Measurements from ENCODE around the gene SLC47A2. TPM values are rescaled to one million over a fixed set of nuclear protein-coding genes. Genes with fewer than 3 reads are reported as not detected.

The SLC47A2 gene
- total and polyA plus RNA-seq, 12 donors = 0.21 TPM; not detected in 11

DNA sequence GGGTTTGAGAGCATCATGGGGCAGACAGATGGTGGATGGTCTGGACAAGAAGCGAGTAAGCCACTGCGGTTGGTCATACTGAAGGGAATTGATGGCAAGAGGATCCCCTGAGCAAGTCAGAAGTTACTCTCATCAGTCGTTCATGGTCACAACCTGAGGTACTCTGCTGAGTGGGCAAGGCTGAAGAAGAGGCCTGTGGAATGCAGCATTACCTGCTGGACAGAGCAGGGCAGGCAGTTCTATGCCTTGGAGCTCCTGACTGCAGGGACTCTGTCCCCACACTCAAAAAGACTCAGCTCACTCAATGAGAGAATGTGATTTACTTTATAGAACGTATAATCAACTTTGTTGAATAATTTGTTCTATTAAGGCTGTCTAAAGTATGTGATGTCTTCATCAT, 39.5 kb downstream of the SLC47A2 start:
- Histone ChIP-seq H3K4me3 (no peak overlapping the region), H3K36me3 (peaks cover 0 to 83% (median 13%) of the 10 kb centered on the region in 9 donors), H3K4me1 (peaks cover 2 to 23% (median 10%) of the 10 kb centered on the region in 9 donors), H3K27ac (no peak overlapping the region), H3K27me3 (no peaks in the 10 kb centered on the region), H3K9me3 (no peaks in the 10 kb centered on the region)
- 93 to 96% methylated on average over 4 of the region's 4 CpGs for WGBS, 2 donors
- no peak for ATAC-seq
- intact Hi-C loops (cut with DNase I) = no loop called here
- TF ChIP-seq CTCF (IDR thresholded peaks at IDR 0.05) = no peak
- no peak for DNase-seq

DNA sequence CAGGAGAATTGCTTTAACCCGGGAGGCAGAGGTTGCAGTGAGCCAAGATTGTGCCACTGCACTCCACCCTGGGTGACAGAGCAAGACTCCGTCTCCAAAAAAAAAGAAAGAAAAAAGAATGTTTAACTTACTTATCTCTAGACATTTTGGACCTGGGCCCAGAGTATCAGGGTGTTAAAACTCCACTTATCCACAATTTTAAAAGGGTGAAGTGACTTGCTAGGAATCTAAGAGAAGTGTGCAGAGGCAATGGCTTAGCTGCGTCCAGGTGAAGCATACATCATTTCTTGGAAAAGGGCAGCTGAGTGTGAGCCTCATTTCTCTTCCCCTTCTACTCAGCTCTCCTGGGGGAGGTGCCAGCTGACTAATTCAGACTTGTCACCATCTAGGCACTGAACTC, 42.8 kb downstream of the SLC47A2 start:
- H3K27ac ChIP-seq = no peak overlapping the region
- H3K36me3 ChIP-seq = peaks cover 0 to 96% (median 18%) of the 10 kb centered on the region in 9 donors
- DNase-seq = no peak
- no peak for TF ChIP-seq CTCF (IDR thresholded peaks at IDR 0.05)
- no peak overlapping the region for H3K4me3 ChIP-seq
- 84 to 95% methylated on average over 3 of the region's 3 CpGs for WGBS, 2 donors
- peaks cover 9 to 33% (median 19%) of the 10 kb centered on the region in 9 donors for H3K4me1 ChIP-seq
- ATAC-seq = no peak
- intact Hi-C loops (cut with DNase I) = no loop called here
- H3K27me3 ChIP-seq = no peaks in the 10 kb centered on the region
- no peaks in the 10 kb centered on the region for H3K9me3 ChIP-seq

GRCh38 chr17:19672009-19672750, 44.2 kb downstream of the SLC47A2 start:
- no peaks in the 10 kb centered on the region for H3K9me3 ChIP-seq
- peak overlapping the region in 7 of 10 donors; percentile 42 to 72 (median 46) for H3K27ac ChIP-seq
- peaks cover 9 to 33% (median 19%) of the 10 kb centered on the region in 9 donors for H3K4me1 ChIP-seq
- intact Hi-C loops (cut with DNase I) = no loop called here
- no peak overlapping the region for H3K4me3 ChIP-seq
- peak; percentile 84 to 97 (median 92) for ATAC-seq
- peak; percentile 30 to 68 for DNase-seq
- TF ChIP-seq CTCF (IDR thresholded peaks at IDR 0.05) = no peak
- 53 to 58% methylated on average over 5 of the region's 5 CpGs for WGBS, 2 donors
- peaks cover 0 to 95% (median 18%) of the 10 kb centered on the region in 9 donors for H3K36me3 ChIP-seq
- H3K27me3 ChIP-seq = no peaks in the 10 kb centered on the region

DNA sequence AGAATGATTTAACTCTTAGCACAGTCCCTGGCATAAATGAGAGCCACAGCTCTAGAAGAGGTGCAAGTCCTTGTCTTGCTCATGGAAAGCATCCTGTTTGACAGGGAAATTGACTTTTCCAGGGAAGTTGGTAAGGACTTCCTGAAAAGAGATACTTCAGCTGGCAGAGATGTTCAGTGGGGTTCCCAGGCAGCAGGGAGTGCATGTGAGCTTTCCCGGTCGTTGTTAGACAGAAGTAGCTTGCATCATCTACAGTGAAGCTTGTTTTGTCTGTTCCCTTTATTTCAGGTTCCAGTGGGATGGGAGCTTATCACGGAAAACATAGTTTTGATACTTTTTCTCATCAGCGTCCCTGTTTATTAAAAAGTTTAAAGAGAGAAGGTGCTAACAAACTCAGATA, 45.0 kb downstream of the SLC47A2 start:
- Histone ChIP-seq H3K36me3 (peaks cover 0 to 94% (median 18%) of the 10 kb centered on the region in 9 donors), H3K9me3 (no peaks in the 10 kb centered on the region), H3K27ac (peak overlapping the region in 8 of 10 donors; percentile 24 to 72 (median 46)), H3K27me3 (no peaks in the 10 kb centered on the region), H3K4me1 (peaks cover 9 to 33% (median 19%) of the 10 kb centered on the region in 9 donors), H3K4me3 (no peak overlapping the region)
- WGBS, 2 donors = 57 to 63% methylated on average over 4 of the region's 4 CpGs
- TF ChIP-seq CTCF (IDR thresholded peaks at IDR 0.05) = no peak
- DNase-seq (no peak), ATAC-seq (peak in 6 of 8 donors; percentile 25 to 54 (median 42))
- intact Hi-C loops (cut with DNase I) = no loop called here
